Activated CD8-positive, alpha-beta memory T cell treated with anti-CD3 and anti-CD28 coated beads for 24 hours (primary cell): ENCODE measurements around the gene ZNF385A.

ENCODE experiments used
- DNase-seq: peaks from one replicate; pipeline ENCODE4 v3.0.0-alpha.2; 2020

Gene ZNF385A

DNA sequence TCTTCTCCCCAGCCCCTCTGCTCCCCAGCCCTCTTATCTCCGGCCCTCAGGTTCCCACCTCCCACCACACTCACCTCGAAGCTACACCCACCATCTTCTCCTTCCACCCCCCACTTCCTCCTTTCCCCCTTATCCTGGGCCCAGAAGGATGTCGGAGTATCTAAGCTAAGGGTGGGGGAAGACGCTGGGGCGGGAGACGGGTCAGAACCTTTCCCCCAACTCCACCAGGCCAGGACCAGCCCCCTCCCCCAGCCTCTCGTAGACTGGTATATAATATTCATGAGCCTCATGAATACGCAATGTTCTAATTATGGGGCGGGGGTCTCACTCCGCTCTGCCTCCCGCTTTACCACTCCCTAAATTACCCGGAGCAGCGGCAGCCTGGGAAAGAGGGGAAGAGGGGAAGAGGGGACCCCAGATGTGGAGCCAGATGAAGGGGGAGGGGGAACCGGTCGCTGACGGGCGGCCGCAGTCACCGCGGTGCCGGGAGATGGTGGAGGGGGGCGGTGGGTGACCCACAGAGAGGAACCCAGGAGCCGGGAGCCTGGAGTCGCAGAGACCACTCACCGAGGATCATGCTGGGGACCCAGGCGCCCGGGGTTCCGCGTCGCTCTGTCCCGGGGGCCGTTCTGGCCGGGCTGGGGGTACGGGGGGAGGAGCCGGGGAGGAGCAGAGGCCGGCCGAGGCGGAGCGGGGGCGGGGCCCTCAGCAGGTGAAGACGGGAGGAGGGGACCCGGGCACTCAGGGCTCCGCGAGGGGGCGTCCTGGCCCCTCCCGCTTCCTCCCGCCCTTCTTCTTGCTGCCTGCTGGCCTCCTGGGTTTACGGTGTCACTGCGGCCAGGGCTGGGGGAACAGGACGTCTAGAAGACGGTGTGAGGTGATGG lies 6.4 kb upstream of the ZNF385A start:
- peak; percentile 85 for DNase-seq

DNA sequence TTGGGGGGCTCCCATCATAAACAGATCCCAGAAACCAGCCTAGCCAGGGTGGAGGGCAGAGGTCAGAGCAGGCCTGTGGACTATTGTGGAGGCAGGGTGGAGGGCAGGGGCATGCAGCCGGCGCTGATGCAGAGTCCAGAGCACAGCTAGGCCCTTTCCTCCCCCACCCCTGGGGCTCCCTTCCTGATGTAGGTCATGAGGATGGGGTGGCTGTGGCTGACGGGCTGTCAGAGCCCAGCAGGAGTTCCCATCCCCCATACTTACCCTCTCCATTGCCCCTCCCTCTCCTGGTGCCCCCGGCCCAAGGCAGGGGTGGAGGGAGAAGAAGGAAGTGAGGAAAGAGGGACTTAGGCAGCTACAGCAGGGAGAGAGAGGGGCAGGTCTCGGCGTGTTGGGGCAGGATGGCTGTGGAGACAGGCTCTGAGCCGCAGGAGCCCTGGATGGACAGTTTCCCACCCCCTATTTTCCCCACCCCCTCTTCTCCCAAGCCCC lies 5.7 kb upstream of the ZNF385A start:
- no peak for DNase-seq

DNA sequence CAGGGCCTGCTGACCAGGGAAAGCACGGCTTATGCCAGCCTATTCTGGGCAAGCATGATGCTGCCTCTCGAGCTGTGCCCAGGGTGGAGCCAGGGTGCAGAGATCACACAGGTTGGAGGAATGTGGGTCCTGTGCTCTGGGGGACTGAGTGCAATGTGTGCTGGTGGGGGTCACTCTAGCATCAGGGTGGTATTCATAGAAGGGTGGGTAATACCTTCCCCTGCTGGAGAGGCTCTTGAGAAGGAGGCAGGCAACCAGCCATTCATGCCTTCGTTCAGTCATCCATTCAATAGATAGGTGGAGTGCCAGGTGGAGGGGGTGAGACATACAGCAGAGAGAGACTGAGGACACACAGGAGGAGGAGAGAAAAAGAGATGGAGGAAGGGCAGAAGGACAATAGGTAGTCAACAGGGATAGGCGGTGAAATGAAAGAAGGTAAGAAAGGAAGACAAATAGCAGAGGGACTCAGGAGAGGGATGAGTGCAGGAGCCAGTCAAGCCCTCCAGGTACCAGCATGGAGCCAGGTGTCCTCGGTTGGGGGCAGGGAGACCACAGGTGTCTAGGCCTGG lies 5.2 kb upstream of the ZNF385A start:
- DNase-seq, result no peak

DNA sequence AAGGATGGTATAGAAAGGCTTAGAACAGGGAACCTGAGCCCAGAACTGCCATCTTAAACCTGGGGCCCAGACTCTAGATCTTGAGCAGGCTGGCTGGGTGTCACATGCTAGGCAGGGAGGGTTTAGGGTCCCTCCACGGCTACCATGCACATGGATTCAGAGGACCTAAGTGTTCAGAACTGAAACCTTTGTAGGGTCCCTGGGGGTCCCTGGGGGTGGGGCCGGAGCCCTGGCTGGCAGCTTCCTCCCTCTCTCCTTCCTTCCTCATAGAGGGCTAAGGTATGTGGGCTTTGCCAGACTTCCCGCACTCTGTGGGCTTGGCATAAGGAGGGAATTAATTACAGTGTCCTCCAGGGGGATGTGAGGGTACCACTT lies 4.6 kb upstream of the ZNF385A start:
- DNase-seq, result no peak

DNA sequence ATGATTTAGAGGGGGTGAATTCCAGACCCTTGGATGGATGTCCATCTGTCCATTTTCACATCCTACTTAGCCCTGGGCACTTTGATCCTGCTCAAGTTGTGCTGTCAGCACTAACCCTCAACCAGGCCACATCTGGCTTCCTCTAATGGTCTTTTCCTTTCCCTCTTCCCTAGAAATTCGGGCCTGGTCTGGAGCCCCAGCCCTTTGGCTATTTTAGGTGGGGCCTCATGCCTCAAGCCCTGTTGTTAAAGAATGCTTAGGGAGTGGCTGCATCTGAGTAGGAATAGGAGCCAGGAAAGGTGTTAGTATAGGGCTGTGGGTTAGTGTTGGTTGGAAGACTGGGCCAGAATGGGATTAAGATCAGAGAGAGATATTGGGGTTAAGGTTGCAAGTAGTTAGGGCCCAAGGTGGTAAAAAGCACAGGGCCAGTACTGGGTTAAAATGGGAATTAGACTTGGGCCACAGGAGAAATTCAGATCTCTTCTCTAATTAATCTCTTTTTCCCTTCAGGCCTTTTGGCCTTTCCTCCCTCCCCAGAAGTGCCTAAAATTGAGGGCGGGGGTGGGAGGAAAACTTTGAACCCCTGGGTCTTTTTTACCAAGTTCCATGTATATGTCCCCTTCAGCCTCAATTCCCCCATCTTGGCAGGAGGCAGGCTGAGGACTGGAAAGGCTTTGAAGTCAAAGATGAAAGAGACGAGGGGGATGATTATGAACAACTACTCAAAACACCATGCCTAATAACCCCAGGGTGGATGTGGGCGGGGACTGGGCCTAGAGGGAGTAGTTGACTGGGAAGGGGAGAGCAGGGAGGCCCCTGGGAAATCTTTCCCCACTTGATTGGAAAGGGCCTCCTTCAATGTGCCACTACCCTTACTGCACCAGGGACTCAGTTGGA lies 4.0 kb upstream of the ZNF385A start:
- no peak for DNase-seq

DNA sequence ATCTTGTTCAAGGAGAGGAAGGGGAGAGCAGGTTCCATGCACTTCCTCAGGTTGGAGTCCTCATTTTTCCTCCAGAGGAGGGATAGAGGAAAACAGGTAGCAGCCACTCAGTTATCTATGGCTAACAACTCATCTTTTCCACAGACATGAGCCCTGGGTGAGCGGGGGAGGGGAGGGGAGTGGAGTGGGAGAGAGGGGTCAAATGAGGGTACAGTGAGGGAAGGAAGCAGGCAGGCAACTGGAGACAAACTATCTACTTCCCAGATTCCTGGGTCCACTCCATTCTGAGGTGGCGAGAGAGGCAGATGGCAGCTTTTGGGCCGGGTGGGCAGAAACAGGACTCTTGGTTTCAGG lies 2.6 kb upstream of the ZNF385A start:
- DNase-seq, result no peak

DNA sequence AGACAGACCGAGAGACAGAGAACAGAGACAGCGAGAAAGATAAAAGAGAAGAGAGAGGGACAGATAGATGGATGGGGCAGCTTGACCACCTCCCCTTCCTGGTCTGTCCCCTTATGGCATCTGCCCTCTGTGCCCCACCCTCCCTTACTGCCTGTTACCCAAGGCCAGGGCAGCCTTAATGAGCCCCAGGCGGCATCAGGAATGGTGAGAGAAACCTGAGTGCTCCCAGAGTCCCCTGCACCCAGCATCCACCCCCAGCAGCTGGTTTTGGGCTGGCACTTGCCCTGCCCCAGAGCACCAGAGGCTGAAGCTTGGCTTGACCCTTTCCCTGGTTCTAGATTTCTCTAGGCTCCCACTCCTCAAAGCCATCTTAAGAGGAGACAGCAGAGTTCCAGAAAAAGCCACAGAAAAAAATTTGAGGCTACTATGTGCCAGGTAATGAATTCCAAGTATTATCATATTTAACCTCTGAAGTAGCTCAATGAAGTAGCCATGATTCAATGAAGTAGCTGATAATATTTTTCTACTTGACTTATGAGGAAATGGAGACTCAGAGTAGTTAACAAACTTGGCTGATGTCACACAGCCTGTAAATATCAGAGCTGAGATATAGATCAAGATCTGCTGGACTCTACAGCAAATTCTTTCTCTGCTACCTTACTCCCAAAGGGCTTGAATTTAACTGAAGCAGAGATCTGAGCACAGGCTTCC lies 2.0 kb upstream of the ZNF385A start:
- no peak for DNase-seq

DNA sequence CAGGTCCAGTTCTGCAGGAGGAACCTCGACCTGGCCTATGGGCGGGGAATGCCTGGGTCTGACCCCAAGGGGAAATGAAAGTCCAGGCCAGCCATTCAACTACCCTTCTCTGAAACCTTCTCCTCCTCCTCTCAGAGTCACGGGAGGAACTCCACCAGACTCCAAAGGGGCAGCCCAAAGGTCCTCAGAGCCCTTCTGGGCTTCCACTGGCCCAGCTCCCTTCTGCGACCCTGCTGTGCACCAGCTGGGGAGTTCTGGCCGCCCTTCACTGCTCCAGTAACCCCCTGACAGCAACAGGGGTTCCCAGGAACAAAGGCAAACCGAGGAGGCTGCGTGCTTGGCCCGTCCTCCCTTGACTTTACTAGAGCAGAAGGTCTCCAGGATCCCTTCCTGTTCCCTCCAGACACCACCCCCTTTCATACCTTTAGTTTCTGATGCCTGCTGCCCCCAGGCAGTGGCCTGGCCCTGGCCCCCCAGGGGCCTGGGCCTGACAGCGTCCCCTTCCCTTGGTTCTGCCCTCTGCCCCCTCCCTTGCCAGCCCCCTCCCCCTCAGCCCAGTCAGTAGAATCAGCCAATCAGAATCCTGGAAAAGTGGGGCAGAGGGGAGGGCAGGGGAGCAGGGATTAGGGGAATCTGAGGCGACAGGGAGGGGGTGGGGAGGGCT lies 850 bp upstream of the ZNF385A start:
- no peak for DNase-seq

DNA sequence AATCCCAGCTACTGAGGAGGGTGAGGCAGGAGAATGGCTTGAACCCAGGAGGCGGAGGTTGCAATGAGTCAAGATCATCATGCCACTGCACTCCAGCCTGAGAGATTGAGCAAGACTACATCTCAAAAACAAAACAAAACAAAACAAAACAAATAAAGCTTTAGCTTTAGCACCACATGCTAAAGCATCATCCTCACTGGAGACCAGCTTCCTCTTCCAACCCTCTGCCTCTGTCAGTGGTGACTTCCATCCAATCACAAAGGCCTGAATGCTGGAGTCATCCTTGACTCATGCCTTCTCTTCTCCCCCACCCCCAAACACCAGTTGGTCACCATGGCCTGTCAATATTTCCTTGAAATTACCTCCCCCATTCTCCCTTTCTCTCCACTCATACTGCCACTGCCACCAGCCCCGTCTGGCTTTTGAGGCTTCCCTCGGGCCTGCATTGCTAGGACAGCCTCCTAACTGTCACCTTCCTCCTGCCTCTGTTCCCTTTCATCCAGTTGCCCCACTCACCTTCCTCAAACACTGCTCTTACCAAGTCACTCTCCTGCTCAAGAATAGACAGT lies 1.4 kb downstream of the ZNF385A start:
- DNase-seq, result no peak

DNA sequence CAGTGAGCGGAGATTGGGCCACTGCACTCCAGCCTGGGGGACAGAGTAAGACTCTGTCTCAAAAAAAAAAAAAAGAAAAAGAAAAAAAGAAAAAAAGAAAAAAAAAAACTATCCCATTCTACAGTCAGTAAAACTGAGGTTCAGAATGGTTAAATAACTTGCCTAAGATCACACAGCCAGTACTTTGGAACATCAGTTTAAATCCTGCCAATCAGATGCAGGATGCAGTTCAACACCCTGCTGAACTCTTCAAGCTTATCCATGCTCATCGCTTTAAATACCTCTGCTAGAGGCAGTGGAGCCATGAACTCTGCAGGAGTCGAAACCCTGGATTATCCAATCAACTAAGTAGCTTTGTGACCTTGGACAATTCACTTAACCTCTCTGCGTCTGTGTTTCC lies 3.4 kb downstream of the ZNF385A start:
- DNase-seq, result no peak

DNA sequence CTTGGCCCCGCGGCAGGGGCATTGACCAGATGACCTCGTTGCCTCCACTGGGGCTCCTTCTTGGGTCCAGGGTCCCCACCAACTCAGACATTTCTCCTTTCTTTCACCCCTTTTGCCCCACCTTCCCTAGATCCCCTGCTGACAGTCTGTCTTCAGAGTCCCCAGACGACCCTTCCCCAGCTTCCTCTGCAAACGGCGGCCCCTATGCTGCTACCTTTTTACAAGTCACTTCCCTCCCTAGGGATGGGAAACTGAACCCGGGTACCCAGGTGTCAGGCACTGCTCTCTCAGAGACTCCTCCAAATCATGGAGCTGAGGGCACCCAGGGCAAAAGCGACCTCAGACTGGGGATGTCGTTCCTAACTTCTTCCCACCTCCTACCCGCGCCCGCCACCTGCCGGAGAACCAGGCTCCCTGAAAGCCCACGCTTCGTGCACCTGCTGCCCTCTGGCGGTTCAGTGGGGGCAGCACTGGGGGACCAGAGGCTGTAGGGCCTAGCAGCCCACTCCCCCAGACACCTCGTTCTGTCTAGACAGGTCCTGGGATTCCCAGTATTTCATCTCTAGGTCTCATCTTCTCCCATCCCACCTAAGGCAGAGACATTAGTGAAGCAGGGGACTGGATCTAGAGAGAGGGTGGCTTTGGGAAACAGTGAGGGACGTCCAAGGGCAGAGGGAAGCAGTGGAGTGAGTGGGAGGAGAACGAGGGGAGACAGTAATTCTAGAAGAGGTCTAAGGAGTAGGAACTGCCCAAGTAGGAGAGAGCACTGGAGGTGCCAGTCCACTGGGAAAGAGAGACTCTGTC lies 4.9 kb downstream of the ZNF385A start:
- DNase-seq, result peak; percentile 97

DNA sequence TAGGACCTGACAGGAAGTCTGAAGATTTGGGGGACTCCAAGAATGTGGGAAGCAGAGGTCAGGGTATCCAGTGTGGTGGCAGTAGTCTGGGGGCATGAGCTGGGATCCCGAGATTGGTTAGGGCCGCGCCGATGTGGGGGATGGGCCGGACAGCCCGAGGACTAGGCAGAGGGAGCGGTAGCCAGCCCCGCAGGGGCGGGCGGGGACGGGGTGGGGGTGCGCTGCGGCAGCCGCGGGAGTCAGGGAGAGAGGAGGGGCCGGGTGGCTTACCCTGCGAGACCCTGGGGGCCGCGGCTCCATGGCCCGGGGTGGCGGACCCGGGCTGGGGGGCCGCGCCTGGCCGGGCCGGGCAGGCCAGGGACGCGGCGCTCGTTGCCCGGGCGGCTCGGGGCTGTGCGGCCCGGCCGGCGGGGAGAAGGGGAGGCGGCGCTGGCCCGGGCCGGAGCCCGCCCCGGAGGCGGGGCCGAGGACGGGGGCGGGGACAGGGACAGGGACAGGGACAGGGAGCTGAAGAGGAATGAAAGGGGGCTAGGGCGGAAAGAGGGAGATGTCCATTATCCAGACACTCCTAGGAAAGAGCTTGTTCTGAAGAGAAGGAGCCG lies 5.6 kb downstream of the ZNF385A start:
- peak; percentile 71 for DNase-seq

DNA sequence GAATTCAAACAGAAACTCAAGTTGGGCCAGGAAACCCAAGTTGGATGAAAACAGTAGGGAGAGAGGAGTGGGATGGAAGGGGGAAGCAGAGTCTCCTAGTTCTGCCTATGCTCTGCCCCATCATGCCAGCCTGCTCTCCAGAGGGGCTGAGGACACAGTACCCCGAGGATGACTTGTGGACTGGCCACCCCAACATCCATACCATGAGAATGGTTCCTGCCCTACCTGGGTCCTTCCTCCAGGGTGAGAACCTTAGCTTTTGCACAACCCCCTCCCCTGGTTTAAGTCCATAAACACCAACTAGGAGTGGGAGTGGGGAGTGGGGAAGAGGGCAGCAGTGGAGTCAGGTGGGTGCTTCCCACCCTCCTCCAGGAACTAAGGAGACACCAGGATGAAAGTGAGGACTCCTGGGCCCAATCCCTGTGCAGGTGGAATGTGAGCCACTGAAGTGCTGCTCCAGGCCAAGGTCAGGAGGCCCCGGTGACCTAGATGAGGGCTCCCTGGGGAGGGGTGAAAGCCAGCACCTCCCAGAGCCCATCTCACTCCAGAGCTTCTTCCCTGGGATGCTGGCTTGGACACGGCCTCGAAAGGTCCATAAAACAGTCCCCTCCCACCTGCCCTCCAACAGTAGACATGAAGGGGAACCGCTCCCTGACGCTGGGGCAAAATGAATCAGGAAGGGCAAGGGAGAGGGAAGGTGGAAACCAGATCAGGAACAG lies 6.6 kb downstream of the ZNF385A start:
- DNase-seq, result no peak

DNA sequence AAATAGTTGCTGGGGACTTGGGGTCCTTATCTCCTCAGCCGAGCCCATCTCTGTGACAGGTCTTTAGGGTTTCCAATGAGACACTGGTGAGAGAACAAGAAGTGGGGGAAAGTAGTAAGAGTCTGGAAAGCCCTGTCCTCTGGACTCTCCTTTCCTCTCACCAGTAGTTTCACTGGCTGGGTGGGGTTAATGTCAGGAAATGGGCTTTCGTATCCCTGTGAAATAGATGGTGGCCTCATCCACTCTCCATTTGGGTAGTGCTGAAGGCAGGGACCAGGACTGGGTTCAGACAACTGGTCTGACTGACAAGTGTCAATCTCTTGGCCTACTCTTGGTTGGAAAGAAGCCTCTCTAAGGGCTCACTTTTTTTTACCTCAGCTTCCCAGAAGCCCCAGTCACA lies 7.5 kb downstream of the ZNF385A start:
- DNase-seq, result no peak

DNA sequence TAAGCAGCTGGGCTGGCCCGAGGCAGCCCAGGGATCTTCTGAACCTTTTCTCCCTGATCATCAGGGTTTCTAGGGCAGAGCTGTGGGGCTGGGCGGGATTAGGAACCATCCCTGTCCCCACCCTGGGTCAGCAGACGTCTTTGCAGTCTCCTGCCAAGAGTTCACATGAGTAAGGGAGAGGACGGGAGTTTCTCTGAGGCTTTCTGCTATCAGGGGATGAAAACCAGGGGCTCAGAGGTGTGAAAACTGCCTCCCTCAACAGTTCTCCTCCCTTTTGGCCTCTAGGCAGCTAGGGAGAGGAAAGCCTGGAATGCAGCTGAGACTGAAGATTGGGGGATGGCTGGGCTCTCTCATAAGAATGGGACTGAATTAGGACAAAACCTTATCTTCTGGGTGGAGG lies 7.9 kb downstream of the ZNF385A start:
- no peak for DNase-seq

DNA sequence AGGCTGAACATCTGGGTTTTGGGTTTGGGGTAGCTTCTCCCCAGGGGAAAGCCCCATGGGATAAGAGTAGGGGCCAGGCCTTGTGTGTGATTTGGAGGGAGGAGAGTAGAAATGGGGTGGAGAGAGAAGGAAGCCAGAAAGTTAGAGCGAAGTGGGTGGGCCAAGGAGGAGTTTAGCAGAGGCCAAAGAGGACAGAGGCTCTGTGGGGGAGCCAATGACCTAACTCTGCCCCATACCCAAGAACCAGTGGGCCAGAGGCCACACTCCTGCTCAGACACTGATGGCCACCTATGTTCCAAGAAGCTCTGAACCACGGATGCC lies 9.3 kb downstream of the ZNF385A start:
- no peak for DNase-seq

DNA sequence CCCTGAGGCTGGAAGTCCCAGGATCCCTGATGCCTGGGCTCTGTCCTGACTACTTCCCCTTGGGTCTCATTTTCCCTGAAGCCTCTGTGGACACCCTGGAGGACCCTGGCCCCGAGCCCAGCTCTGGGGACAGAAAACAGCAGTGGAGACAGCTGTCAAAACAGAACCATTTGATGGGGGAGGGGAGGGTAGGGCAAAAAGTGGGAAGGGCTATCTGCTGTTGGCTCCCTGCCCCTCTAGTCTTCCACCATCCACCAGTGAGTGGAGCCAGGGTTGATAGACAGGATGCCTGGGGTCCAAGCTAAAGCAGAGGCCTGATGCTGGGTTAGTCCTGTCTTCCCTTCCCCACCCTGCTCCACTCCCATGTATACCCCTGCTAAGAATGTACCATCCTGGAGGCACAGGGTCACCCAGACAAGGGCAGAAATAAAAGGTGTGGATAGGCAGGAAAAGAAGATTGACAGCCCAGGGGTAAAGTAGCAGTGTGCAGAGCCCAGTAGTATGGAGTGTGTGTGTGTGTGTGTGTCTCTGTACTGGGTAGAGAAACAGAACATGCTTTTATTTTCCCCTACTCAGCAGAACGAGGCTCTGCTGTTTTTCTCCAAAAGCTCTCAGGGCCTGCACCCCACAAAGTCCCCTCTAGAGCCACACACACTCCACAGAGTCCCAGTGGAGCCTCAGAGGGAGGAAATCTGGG lies 9.8 kb downstream of the ZNF385A start:
- DNase-seq, result no peak

DNA sequence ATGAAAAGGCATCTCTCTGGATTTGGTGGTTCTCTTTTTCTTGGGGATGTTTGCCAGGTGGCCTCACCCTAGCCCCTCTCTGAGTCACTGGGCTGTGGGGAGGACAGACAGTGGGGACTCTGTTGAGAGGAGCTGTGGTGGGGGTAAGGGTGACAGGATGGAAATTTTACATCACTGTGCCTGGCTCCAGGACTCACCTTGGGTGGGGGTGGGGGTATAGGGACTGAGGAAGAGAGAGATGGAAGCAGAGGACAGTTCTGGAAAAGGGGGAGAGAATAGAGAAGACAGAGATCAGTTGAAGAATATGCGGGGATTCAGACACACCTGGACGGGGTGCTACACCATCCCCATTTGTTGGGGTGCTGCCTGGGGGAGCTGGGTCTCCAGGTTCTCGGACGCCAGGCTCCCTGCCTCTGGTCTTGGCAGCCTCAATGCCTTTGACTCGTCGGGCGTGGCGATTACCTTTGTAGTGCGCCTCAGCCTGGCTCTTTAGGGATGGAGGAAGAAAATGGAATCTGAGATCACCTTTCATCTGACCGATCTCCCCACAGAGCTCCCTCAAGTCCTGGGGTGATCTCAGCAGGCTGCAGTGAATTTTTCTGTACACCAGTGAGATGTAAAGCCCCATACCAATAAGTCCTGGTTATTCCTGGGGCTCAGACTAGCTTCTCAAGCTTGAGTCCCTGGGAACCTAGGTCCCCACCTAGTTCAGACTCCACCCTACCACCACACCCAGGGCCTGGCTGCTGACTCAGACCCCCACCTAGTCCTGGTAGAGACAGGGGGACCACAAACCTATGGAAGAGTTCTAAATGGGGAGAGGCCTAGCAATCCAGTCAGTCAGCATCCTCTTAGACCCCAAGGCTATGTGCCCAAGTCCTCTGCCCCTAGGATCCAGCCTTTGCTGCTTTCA lies 10.6 kb downstream of the ZNF385A start:
- no peak for DNase-seq
